ENCODE measurements around the gene BCS1L.

BCS1L gene

DNA sequence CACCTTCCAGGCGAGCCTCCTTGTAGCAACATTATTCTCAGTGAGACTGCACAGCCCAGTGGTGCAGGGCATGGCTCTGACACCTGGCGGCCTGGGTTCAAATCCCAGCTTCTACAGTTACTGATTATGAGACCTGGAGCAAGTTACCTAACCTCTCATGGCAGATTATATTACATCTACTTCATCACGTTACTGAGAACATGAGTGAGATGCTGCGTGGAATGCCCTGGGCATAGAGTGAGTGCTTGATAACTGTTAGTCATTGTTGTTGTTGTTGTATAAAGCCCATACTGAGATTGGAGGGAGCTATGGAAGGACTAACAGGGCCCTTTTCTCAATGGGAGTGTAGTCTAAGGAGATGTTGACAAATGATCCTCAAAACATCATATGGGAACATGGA, 33.1 kb upstream of the BCS1L start:
- no peak overlapping the region for H3K4me3 ChIP-seq (ENCODE audit: low read depth, low read length)
- TF ChIP-seq, protein P1, sequence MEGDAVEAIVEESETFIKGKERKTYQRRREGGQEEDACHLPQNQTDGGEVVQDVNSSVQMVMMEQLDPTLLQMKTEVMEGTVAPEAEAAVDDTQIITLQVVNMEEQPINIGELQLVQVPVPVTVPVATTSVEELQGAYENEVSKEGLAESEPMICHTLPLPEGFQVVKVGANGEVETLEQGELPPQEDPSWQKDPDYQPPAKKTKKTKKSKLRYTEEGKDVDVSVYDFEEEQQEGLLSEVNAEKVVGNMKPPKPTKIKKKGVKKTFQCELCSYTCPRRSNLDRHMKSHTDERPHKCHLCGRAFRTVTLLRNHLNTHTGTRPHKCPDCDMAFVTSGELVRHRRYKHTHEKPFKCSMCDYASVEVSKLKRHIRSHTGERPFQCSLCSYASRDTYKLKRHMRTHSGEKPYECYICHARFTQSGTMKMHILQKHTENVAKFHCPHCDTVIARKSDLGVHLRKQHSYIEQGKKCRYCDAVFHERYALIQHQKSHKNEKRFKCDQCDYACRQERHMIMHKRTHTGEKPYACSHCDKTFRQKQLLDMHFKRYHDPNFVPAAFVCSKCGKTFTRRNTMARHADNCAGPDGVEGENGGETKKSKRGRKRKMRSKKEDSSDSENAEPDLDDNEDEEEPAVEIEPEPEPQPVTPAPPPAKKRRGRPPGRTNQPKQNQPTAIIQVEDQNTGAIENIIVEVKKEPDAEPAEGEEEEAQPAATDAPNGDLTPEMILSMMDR (IDR thresholded peaks at IDR 0.05; ENCODE audit: insufficient read depth, low read depth, low read length, missing control alignments), result no peak
- no peak for DNase-seq (ENCODE audit: low read depth)

DNA sequence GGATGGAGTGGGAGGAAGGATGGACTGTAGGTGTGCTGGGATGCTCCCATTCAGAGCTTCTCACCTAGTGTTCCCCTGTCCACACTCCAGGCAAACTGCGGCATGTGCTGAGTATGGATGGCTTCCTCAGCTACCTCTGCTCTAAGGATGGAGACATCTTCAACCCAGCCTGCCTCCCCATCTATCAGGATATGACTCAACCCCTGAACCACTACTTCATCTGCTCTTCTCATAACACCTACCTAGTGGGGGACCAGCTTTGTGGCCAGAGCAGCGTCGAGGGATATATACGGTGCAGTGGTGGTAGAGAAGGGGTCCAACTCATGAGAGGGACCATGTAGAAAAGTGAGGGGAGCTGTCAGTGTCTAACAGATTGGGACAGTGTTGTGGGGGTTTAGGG, 31.5 kb upstream of the BCS1L start:
- TF ChIP-seq, protein P1 (IDR thresholded peaks at IDR 0.05; ENCODE audit: insufficient read depth, low read depth, low read length, missing control alignments), result no peak
- DNase-seq (ENCODE audit: low read depth), result no peak
- no peak overlapping the region for H3K4me3 ChIP-seq (ENCODE audit: low read depth, low read length)

DNA sequence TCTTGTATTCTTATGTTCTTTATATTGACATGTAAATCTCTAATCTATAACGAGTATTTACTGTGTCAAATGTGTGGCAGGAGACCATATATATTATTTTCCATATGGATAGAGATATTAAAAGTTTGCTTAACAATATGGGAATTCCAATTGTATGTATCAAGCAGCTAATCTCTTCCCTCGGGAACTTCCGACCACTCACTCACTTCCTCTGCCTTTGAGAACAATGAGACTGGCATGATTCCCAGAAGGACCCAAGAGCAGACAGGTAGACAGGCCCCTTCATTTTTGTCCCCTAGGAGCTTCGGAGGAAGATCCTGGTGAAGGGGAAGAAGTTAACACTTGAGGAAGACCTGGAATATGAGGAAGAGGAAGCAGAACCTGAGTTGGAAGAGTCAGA, 27.6 kb upstream of the BCS1L start:
- TF ChIP-seq, protein P1 (IDR thresholded peaks at IDR 0.05; ENCODE audit: insufficient read depth, low read depth, low read length, missing control alignments), result no peak
- H3K4me3 ChIP-seq (ENCODE audit: low read depth, low read length), result no peak overlapping the region
- DNase-seq (ENCODE audit: low read depth), result no peak

DNA sequence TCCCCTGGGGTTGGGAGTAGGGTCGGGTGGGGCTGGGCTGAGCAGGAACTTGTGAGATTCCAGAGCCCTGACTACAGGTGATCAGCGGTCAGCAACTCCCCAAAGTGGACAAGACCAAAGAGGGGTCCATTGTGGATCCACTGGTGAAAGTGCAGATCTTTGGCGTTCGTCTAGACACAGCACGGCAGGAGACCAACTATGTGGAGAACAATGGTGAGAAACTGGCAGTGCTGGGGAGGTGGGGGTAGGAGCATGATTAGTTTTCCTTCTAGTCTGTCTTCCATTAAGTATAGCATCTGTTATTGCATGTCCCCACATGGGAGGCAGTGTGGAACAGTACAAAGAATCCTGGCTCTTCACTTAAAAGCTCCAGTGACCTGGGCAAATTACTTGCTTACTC, 23.8 kb upstream of the BCS1L start:
- TF ChIP-seq, protein P1 (IDR thresholded peaks at IDR 0.05; ENCODE audit: insufficient read depth, low read depth, low read length, missing control alignments), result no peak
- H3K4me3 ChIP-seq (ENCODE audit: low read depth, low read length), result no peak overlapping the region
- DNase-seq (ENCODE audit: low read depth), result no peak

DNA sequence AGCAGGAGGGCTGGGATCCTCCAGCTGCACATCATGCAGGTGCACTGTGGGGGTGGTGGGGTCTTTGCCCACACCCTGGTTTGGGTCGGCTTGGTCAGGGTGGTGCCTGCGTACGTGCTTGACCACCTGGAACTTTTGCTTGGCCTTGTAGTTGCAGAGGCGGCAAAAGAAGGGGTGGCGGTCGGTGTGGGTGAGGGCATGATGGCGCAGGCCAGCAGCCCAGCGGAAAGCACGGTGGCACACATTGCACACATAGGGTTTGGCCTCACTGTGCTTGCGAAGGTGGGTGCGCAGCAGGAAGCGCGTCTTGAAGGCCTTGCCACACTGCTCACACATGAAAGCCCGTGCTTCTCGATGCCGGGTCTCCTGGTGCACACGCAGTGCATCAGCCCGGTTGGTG, 21.1 kb upstream of the BCS1L start:
- H3K4me3 ChIP-seq (ENCODE audit: low read depth, low read length), result no peak overlapping the region
- TF ChIP-seq, protein P1 (IDR thresholded peaks at IDR 0.05; ENCODE audit: insufficient read depth, low read depth, low read length, missing control alignments), result no peak

DNA sequence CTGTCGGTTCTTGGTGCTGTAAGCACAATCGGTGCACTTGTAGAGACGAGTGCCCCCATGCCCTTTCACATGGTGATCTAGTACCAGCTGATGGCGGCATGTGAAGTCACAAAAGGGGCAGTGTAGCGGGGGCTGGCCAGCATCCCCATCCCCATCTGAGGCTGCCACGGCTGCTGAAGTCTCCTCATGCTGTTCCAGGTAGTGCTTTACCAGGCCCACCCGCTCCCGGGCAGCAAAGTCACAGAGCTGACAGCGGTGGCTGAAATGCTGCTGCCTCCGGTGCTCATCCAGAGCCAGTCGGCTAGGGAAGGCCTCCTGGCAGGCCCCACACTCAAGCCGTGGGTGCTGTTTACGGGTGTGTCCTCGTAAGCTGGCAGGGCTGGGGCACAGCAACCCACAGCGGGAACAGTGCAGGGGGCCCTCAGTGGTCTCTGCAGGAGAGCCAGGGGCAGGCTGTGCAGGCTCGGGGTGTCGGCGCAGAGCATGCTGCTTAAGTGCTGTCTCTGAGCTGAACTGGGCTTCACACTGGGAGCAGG, 17.3 kb upstream of the BCS1L start:
- DNase-seq (ENCODE audit: low read depth), result no peak
- no peak overlapping the region for H3K4me3 ChIP-seq (ENCODE audit: low read depth, low read length)
- TF ChIP-seq, protein P1 (IDR thresholded peaks at IDR 0.05; ENCODE audit: insufficient read depth, low read depth, low read length, missing control alignments), result no peak

More for the DNA sequence above, 21.1 kb upstream of the BCS1L start:
- no peak for DNase-seq (ENCODE audit: low read depth)

DNA sequence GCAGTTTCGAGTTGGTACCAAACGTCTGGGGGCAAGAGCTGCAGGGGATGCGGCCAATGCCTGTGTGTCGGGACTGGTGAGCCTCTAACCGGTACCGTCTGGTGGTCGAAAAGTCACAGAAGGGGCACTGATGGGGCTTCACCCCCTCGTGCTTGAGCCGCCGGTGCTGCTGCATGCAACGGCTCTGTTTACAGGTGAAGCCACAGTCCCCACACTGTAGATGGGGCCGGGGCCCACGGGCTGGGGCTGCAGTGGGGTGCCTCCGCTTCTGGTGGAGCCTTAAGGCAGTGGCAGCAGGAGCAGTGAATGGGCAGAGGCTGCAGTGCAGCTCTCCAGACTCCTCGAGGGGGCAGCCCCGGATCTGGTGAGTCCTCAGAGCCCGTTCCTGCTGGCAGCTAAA, 16.7 kb upstream of the BCS1L start:
- H3K4me3 ChIP-seq (ENCODE audit: low read depth, low read length), result no peak overlapping the region
- no peak for DNase-seq (ENCODE audit: low read depth)
- TF ChIP-seq, protein P1 (IDR thresholded peaks at IDR 0.05; ENCODE audit: insufficient read depth, low read depth, low read length, missing control alignments), result no peak

All from GM12865 (cell line).